ENCODE results near the gene CTF1.

DNA sequence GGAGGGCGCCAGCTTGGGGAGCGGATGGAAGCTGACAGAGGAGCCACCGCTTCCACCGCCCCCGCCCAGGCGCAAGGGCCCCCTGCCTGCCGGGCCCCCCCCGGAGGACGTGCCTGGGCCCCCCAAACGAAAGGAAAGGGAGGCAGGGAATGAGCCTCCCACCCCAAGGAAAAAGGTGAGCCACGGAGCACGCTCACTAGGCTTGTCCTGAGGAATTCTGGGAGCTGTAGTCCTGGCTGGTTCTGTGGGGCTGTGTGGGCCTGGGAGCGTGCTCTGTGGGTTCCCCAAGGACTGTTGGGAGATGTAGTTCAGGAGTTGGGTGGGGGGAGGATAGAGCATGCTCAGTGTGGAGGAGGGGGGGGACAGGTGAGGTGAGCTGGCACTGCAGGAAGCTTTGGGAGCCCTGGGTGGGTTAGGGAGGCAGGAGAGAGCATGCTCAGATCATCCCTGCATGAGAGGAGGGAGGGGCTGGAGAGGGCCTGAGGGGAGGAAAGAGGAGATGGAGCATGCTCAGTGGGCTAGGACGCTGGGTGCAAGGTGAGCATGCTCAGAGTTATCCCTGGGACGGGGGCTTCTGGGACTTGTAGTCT, 31.5 kb downstream of the CTF1 start:
- TF ChIP-seq ZNF274 (IDR thresholded peaks at IDR 0.05; ENCODE audit: low read depth, low read length) (no peak), YY1 (IDR thresholded peaks at IDR 0.05; ENCODE audit: insufficient read depth, insufficient read length) (no peak)

Measured in NT2/D1 (cell line).